ENCODE results near the gene ARHGAP31. TPM values are rescaled to one million over a fixed set of nuclear protein-coding genes. Genes with fewer than 3 reads are reported as not detected.
"Not testable (repeated sequence)": the region's sequence is repeated elsewhere in the genome, so short reads cannot be mapped to it uniquely, and the experiment has no call there.

Gene ARHGAP31, protein sequence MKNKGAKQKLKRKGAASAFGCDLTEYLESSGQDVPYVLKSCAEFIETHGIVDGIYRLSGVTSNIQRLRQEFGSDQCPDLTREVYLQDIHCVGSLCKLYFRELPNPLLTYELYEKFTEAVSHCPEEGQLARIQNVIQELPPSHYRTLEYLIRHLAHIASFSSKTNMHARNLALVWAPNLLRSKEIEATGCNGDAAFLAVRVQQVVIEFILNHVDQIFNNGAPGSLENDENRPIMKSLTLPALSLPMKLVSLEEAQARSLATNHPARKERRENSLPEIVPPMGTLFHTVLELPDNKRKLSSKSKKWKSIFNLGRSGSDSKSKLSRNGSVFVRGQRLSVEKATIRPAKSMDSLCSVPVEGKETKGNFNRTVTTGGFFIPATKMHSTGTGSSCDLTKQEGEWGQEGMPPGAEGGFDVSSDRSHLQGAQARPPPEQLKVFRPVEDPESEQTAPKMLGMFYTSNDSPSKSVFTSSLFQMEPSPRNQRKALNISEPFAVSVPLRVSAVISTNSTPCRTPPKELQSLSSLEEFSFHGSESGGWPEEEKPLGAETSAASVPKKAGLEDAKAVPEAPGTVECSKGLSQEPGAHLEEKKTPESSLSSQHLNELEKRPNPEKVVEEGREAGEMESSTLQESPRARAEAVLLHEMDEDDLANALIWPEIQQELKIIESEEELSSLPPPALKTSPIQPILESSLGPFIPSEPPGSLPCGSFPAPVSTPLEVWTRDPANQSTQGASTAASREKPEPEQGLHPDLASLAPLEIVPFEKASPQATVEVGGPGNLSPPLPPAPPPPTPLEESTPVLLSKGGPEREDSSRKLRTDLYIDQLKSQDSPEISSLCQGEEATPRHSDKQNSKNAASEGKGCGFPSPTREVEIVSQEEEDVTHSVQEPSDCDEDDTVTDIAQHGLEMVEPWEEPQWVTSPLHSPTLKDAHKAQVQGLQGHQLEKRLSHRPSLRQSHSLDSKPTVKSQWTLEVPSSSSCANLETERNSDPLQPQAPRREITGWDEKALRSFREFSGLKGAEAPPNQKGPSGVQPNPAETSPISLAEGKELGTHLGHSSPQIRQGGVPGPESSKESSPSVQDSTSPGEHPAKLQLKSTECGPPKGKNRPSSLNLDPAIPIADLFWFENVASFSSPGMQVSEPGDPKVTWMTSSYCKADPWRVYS (N-terminal part only)
- total RNA-seq, result 10 to 100 TPM; 10.8 to 11.4 TPM

DNA sequence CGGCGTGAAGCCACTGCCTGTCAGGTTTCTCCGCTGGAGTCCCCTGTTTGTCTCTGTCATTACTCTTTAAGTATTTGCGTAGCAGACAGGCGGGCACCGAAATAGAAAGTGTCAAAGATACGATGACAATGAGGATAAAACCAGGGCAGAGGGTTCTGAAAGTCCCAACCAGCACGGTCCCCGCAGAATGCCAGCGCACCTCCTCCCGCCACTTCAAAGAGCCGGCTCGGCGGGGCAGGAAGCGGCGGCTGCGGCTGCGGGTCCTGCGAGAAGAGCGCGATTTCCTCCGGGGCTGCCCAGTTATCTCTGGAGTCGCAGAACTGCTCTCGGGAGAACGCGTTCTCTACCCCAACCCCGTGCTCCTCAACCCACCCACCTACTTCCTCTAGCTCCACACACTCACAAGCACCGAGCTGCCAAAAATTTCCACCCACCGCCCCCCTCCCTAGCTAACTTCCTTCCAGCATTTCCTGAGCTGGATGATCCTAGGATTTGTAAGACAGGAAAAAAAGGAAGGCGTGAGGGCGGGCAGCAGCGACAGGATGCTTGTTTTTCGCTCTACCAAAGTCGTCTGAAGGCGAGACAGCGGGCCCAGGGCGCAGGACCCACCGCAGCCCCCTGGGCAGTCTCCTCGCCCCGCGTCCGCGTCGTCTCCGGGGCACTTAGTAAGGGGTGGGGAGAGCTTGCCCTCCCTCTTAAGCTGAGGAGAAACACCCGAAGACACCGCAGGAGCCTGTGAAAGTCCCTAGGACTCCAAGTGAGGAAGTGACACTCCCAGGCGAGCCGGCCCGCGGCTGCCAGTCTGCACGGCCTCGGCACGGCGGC, at the start of gene ARHGAP31:
Gene ARHGAP31 (plus strand): TSS at position 513 of the 825 bp plus-strand sequence. CDS start 522 bp downstream, outside the sequence.
- Mint-ChIP-seq H3K4me3 (peak within 1 kb of the TSS; percentile 83), H3K27ac (peak within 1 kb of the TSS; percentile 93), H3K4me1 (ENCODE audit: low read depth) (peaks cover 44% of the 10 kb centered on the region), H3K27me3 (no peaks in the 10 kb centered on the region), H3K9me3 (no peaks in the 10 kb centered on the region), H3K36me3 (peaks cover 2% of the 10 kb centered on the region)
- CTCF ChIA-PET, result interaction anchor here (0.6 to 7.0 kb wide), 8 partner anchors 9 to 757 kb away, joined by 3 to 29 read pairs (median 4); partner anchors contain the start of genes B4GALT4 and TIMMDC1
- POLR2A ChIA-PET, result interaction anchor here (0.9 to 3.4 kb wide), 12 partner anchors 17 to 801 kb away, joined by 3 to 45 read pairs (median 6); partner anchors contain the start of genes B4GALT4, COX17, POGLUT1 and TMEM39A
- peak; percentile 95 for DNase-seq
- intact Hi-C loops (cut with micrococcal nuclease), result loop anchor here (1.0 to 10.0 kb wide), 10 partner anchors 29 to 1051 kb away; partner anchors contain the start of genes ADPRH, COX17, GSK3B and LRRC58

DNA sequence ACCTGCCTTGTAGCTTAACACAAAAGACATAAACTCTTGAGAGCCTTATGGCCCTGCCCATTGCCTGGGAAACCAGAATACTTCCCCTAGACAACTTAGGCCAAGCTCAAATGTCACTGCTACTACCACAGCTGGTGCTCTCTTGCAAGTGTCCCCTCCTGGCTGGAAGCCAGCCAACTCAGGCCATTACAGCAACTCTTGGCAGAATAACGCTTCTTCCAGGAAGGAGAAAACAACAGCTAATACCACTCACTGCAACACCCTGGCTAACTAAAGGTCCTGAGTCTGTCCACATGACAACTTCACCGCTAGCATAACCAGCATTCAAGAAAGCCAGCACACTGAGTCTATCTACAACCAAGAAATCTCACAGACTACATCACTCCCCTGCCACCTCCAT, 48.4 kb upstream of the ARHGAP31 start:
- intact Hi-C loops (cut with micrococcal nuclease), result no loop called here
- peaks cover 8% of the 10 kb centered on the region for H3K36me3 Mint-ChIP-seq
- POLR2A ChIA-PET, result no interaction called here
- peaks cover 22% of the 10 kb centered on the region for H3K9me3 Mint-ChIP-seq
- CTCF ChIA-PET, result interaction anchor here (1.1 to 2.9 kb wide), 4 partner anchors 28 to 363 kb away, joined by 3 to 14 read pairs (median 8); no protein-coding TSS in a partner anchor
- H3K27ac Mint-ChIP-seq, result no peak overlapping the region
- H3K4me3 Mint-ChIP-seq, result no peak overlapping the region
- H3K27me3 Mint-ChIP-seq, result no peaks in the 10 kb centered on the region
- DNase-seq, result no peak
- peaks cover 3% of the 10 kb centered on the region for H3K4me1 Mint-ChIP-seq (ENCODE audit: low read depth)

DNA sequence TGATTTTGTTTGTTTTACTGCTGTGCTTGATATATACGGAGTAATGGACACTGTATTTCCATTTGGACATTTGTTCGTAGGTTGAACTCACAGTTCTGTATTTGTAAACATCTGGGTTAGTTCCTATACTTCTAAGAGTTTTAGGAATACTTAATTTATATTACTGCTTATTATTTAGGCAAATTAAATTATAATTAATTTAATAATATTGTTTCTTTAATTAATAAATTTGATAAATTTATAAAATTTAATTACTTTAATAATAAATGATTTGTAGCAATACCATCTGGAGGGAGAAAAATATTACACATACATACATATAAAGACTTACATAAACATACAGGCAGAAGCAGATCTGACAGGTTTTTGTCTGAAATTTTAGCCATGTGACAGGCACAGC, 39.0 kb upstream of the ARHGAP31 start:
- Mint-ChIP-seq H3K4me3 (no peak overlapping the region), H3K9me3 (no peaks in the 10 kb centered on the region), H3K27me3 (no peaks in the 10 kb centered on the region), H3K4me1 (ENCODE audit: low read depth) (no peaks in the 10 kb centered on the region), H3K27ac (no peak overlapping the region), H3K36me3 (no peaks in the 10 kb centered on the region)
- ChIA-PET POLR2A (no interaction called here), CTCF (no interaction called here)
- DNase-seq, result no peak
- intact Hi-C loops (cut with micrococcal nuclease), result no loop called here

DNA sequence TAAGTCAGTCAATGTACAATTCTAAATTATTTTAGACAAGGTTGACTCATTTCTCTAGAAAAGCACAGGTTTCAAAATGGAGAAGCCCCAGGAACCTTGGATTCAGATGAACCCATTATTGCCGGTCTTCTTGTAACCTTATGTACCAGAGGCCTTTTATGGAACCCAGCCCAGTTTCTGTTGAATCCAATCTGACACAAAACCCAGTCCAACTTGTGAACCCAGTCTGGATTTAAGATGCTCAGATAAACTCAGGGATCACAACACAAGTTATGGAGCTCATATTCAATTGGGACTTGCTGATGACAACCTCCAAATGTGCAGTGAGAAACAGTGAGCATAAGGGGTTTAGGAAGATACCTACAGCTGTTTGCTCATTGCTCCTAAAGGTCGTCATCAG, 37.1 kb upstream of the ARHGAP31 start:
- POLR2A ChIA-PET, result no interaction called here
- no peak overlapping the region for H3K27ac Mint-ChIP-seq
- CTCF ChIA-PET, result interaction anchor here (2.9 kb wide), 1 partner anchor 16 kb away, joined by 13 read pairs; no protein-coding TSS in a partner anchor
- H3K27me3 Mint-ChIP-seq, result no peaks in the 10 kb centered on the region
- DNase-seq, result no peak
- no peaks in the 10 kb centered on the region for H3K9me3 Mint-ChIP-seq
- H3K4me1 Mint-ChIP-seq (ENCODE audit: low read depth), result no peaks in the 10 kb centered on the region
- no peaks in the 10 kb centered on the region for H3K36me3 Mint-ChIP-seq
- intact Hi-C loops (cut with micrococcal nuclease), result no loop called here
- H3K4me3 Mint-ChIP-seq, result no peak overlapping the region

DNA sequence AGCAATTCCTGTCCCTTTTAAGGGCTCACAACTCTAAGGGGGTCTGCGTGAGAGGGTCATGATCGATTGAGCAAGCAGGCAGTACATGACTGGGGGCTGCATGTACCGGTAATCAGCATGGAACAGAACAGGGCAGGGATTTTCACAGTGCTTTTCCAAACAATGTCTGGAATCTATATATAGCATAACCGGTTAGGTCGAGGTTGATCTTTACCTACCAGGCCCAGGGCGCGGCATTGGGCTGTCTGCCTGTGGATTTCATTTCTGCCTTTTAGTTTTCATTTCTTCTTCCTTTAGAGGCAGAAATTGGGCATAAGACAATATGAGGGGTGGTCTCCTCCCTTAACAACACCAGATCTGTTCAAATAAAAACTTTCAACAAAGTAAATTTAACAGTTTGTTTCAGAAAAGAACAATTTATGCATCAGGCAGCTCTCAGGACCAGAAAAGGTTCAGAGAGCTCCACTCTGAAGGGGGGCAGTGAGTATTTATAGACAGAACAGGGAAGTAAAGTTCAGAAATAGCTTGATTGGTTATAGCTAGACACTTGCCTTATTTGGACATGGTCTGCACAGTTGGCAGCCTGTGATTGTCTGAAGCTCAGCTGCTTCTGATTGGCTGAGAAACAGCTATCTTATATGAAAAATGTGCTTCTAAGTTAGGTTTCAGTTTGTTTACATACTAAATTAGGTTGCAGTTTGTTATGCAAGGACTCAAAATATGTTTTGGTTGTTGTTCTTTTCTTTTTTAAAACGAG, 36.4 kb upstream of the ARHGAP31 start:
- POLR2A ChIA-PET, result no interaction called here
- CTCF ChIA-PET, result interaction anchor here (2.9 kb wide), 1 partner anchor 16 kb away, joined by 13 read pairs; no protein-coding TSS in a partner anchor

DNA sequence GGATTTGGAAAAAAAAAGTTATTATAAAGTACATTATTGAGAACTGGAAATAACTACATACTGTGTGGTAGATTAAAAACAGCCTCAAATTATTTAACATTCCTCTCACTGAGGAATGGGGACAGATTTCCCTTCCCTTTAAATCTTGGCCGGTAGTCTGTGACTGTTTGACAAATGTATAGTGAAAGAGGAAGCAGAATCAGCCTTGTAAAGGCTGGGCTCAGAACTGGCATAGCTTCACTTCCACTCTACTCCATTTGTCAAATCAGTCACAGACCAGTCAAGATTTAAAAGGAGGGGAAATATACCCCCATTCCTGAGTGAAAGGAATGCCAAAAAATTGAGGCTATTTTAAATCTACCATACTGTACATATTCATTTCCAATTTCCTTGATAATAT, 35.3 kb upstream of the ARHGAP31 start:
- Mint-ChIP-seq H3K9me3 (no peaks in the 10 kb centered on the region), H3K4me3 (no peak overlapping the region), H3K27me3 (no peaks in the 10 kb centered on the region), H3K36me3 (no peaks in the 10 kb centered on the region), H3K27ac (no peak overlapping the region), H3K4me1 (ENCODE audit: low read depth) (no peaks in the 10 kb centered on the region)
- no peak for DNase-seq
- intact Hi-C loops (cut with micrococcal nuclease), result no loop called here
- ChIA-PET POLR2A (no interaction called here), CTCF (interaction anchor here (1.6 to 2.9 kb wide), 2 partner anchors 17 to 18 kb away, joined by 4 to 13 read pairs; partner anchors contain the start of gene B4GALT4)

More for the DNA sequence above, 36.4 kb upstream of the ARHGAP31 start:
- Mint-ChIP-seq H3K4me3 (no peak overlapping the region), H3K27me3 (no peaks in the 10 kb centered on the region), H3K9me3 (no peaks in the 10 kb centered on the region), H3K4me1 (ENCODE audit: low read depth) (no peaks in the 10 kb centered on the region), H3K36me3 (no peaks in the 10 kb centered on the region), H3K27ac (no peak overlapping the region)
- DNase-seq, result no peak
- intact Hi-C loops (cut with micrococcal nuclease), result no loop called here

DNA sequence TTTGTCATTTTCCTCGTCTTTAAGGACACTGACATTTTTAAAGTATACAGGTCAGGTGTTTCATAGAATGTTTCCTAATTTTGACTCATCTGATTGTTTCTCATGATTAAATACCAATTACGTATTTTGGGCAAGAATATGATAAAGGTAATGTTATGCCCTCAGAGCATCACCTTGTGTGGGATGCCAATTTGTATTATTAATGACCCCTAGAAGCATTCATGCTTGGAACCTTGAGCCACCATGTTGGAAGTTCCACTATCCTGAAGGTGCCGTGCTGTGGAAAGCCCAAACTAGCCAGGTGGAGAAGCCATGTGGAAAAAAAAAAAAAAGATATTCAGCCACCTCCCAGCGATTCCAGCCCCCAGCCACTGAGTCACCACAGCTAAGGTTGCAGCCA, 34.4 kb upstream of the ARHGAP31 start:
- Mint-ChIP-seq H3K9me3 (no peaks in the 10 kb centered on the region), H3K27ac (no peak overlapping the region), H3K27me3 (no peaks in the 10 kb centered on the region), H3K4me1 (ENCODE audit: low read depth) (no peaks in the 10 kb centered on the region), H3K4me3 (no peak overlapping the region), H3K36me3 (no peaks in the 10 kb centered on the region)
- POLR2A ChIA-PET, result no interaction called here
- CTCF ChIA-PET, result interaction anchor here (1.6 kb wide), 1 partner anchor 19 kb away, joined by 4 read pairs; the partner anchor contains the start of gene B4GALT4
- DNase-seq, result no peak
- intact Hi-C loops (cut with micrococcal nuclease), result no loop called here

DNA sequence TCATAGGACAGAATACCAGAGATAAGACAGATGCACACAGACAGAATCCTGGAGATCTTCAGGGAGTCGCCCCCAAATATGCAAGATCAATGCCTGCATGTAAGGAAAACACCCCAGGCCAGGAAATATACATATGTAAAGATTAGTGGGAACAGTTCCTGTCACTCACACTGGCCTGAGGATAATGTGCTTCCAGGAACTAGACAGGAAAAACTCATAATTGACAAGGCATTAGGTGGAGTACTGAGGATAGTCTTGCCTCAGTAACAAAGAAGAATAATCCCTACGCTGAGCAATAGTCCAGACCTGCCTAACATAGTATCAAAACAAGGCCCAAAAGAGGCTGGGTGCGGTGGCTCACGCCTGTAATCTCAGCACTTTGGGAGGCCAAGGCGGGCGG, 33.1 kb upstream of the ARHGAP31 start:
- DNase-seq, result no peak
- ChIA-PET POLR2A (no interaction called here), CTCF (no interaction called here)
- intact Hi-C loops (cut with micrococcal nuclease), result no loop called here
- H3K4me1 Mint-ChIP-seq (ENCODE audit: low read depth), result no peaks in the 10 kb centered on the region
- no peak overlapping the region for H3K4me3 Mint-ChIP-seq
- no peaks in the 10 kb centered on the region for H3K9me3 Mint-ChIP-seq
- H3K27me3 Mint-ChIP-seq, result no peaks in the 10 kb centered on the region
- no peaks in the 10 kb centered on the region for H3K36me3 Mint-ChIP-seq
- H3K27ac Mint-ChIP-seq, result no peak overlapping the region

DNA sequence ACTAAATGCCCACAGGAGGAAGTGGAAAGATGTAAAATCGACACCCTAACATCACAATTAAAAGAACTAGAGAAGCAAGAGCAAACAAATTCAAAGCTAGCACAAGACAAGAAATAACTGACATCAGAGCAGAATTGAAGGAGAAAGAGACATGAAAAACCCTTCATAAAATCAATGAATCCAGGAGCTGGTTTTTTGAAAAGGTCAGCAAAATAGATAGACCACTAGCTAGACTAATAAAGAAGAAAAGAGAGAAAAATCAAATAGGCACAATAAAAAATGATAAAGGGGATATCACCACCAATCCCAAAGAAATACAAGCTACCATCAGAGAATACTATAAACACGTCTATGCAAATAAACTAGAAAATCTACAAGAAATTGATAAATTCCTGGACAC, 24.0 kb upstream of the ARHGAP31 start:
- H3K27ac Mint-ChIP-seq; H3K4me3 Mint-ChIP-seq; DNase-seq; intact Hi-C loops (cut with micrococcal nuclease); POLR2A ChIA-PET; H3K36me3 Mint-ChIP-seq; H3K9me3 Mint-ChIP-seq; H3K4me1 Mint-ChIP-seq (ENCODE audit: low read depth); H3K27me3 Mint-ChIP-seq: not testable (repeated sequence)
- CTCF ChIA-PET, result interaction anchor here (1.0 kb wide), 1 partner anchor 411 kb away, joined by 3 read pairs; no protein-coding TSS in a partner anchor

DNA sequence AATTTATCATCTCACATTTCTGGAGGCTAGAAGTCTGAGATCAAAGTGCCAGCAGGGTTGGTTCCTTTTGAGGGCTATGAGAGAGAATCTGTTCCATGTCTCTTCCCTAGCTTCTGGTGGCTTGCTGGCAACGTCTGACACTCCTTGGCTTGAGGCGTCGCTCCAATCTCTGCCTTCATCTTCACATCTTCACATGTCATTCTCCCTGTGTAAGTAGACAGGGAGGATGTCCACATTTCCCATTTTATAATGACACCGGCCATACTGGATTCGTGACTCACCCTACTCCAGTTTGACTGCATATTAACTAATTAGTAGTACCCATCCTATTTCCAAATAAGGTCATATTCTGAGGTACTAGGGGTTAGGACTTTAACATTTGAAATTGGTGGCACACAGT, 17.5 kb upstream of the ARHGAP31 start:
- no peak for DNase-seq
- Mint-ChIP-seq H3K27ac (no peak overlapping the region), H3K36me3 (peaks cover under 1% of the 10 kb centered on the region), H3K4me3 (no peak overlapping the region), H3K9me3 (peaks cover 3% of the 10 kb centered on the region), H3K27me3 (no peaks in the 10 kb centered on the region), H3K4me1 (ENCODE audit: low read depth) (peaks cover 7% of the 10 kb centered on the region)
- CTCF ChIA-PET, result interaction anchor here (1.6 kb wide), 1 partner anchor 77 kb away, joined by 8 read pairs; no protein-coding TSS in a partner anchor
- POLR2A ChIA-PET, result no interaction called here
- intact Hi-C loops (cut with micrococcal nuclease), result no loop called here

Measured in activated CD4-positive, alpha-beta memory T cell treated with anti-CD3 and anti-CD28 coated beads for 36 hours (primary cell).